ENCODE data around the gene RANGRF.

Gene RANGRF

GRCh38 chr17:8314797-8315763 lies 26.6 kb downstream of the RANGRF start:
- no peak for DNase-seq

GRCh38 chr17:8315764-8316217 lies 27.3 kb downstream of the RANGRF start:
- DNase-seq: no peak

DNA sequence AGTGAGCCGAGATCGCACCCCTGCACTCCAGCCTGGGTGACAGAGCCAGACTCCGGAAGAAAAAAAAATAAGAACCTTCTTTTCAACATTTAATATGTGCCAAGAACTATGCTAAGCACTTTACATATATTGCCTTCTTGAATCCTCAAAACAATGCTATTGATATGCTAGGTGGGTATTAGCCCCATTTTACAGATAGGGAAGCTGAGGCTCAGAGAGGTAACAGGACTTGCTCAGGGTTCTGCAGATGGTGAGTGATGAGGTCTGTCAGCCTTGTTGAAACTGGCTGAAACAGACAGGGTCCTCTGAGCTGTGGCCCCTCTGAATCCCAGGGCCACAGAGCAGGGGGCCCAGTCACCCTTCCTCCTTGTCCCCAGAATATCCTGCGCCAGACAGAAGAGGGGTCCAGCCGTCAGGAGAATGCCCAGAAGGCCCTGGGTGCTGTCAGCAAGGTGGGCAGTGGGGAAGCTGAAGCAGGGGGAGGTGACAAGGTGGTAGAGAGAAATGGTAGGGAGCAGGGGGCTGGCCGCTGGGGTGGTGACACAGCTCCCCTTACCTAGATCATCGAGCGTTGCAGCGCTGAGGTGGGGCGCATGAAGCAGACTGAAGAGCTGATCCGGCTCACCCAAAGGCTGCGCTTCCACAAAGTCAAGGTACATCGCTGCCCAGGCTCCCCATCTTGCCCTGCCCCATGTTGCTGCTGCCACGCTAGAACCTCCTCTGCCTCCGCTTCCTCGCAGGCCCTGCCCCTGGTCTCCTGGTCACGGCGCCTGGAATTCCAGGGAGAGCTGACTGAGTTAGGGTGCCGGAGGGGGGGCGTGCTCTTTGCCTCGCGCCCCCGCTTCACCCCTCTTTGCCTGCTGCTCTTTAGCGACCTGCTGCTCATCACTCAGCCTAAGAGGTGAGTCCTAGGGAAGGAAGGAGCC lies 29.8 kb downstream of the RANGRF start:
- no peak for DNase-seq

DNA sequence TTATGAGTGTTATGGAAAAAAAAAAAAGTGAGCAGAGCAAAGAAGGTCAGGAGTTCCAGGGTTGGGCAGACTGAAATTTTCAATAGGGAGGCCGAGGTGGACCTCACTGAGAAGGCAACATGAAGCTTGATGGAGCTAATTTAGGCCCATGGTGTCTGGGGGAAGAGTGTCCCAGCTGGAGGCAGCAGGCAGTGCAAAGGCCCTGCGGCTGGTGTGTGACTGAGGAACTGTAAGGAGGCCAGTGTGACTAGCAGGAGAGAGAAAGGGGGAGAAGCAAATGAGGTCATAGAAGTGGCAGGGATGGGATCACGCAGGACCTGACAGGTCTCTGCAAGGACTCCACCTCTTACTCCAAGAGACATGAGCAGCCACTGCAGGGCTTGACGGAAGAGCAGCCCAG lies 31.8 kb downstream of the RANGRF start:
- no peak for DNase-seq

DNA sequence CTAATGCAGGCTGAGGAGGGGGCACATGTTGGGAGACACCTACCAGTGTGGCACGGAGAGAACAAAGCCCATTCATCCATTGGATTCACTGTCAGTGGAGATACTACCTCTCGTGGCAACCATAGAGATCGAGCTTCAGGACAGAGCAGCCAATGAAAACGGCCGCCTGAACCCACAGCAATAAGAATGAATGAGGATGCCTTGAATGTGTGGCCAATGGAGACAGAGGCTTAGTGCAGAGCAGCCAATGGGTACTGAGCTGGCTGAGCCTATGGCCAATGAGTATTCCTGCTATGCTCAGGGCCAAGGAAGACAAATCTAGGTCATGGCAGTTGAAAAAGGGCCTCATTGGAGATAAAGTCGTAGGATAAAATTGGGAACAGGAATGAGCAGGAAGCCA lies 32.5 kb downstream of the RANGRF start:
- no peak for DNase-seq

DNA sequence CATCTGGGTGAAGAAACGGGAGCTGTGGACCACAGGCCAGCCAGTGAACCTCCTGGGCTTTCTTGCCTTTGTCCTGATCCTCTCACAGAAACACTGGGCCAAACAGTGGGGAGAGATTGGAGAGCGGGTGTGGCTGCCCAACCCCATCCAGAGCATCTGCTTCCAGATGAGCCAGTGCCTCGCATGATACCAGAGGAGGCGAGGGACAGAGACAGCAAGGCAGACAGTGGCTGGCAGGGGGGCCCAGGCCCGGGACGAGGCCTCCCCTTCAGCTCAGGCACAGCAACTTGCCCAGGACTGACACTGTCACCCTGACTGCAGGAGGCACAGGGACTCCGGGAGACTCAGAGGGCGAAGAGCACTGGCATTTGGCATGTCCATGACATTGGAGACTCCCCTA lies 33.6 kb downstream of the RANGRF start:
- no peak for DNase-seq

DNA sequence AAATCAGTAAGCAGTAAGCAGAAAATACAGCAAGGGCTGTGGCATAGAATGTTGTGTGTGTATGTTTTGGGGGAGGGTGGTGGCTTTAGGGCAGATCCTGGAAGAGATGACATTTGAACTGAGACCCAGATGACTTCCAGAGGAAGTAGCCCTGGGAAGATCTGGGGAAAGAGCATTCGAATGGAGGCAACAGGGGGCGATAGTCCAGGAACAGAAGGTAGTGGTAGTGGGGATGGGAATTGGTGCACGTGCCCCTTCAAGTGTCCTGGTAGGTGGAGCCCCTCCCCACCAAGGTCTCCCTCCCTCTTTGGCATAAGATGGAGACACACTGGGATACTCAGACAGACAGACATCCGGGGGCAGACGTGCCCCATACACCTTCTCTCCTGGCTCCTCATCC lies 35.7 kb downstream of the RANGRF start:
- no peak for DNase-seq

DNA sequence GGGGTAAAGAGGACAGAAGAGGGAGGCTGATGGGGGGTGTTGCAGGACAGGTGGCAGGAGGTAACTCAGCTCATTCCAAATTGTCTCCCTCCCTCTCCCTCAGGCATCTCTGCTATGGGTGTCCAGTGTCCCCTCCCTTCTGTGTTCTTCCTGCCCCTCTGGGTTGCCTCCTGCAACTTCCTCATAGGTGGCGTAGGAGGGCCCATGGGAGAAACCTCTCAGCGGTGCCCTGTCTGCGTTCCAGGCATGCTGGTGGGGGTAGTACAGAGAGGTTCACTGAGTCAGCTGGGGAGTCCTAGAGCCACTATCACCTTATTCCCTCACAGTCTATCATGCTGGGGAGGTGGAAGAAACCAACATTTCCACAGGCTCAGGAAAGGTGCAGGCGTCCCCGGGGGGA lies 36.5 kb downstream of the RANGRF start:
- no peak for DNase-seq

DNA sequence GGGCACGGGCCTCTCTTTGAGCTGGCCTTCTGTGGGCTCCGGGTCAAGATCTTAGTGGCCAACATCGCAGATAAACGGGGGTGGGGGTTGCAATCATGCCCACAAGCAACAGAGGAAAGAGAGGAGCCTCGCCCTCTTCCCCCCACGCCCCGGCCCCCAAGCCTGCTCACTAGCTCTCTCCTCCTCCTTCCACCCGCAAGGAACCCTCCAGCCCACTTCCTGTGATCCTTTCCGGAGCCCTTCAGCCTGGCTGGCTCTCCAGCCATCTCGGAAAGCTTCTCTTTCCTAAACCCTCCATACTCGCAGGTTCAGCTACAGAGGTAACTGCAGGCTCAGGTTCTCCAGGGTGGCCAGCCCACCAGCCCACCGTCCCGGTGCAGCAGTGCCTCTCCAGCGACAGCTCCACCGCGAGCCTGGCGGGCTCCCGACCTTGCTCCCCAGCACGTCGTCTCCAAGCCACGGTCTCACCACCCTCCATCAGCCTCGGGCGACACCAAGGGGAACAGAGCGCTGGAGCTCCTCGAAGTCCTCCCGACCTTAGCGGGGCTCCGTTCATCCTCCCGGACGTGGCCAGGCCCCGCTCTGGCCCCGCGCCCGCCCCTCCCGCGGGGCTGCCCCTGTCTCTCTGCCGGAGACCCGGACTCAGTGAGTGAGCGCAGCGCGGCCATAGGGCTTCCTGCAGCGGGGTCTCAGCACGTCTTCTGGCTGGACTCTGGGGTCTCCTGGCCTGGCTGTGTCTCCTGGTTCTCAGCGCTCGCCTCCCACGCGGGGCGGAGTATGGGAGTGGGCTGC lies 38.2 kb downstream of the RANGRF start:
- DNase-seq: no peak

- no peak for DNase-seq
These were observed 38.8 kb downstream of the RANGRF start for GRCh38 chr17:8327303-8327649.

- DNase-seq: no peak
These were observed 43.7 kb downstream of the RANGRF start for GRCh38 chr17:8332128-8332527.

DNA sequence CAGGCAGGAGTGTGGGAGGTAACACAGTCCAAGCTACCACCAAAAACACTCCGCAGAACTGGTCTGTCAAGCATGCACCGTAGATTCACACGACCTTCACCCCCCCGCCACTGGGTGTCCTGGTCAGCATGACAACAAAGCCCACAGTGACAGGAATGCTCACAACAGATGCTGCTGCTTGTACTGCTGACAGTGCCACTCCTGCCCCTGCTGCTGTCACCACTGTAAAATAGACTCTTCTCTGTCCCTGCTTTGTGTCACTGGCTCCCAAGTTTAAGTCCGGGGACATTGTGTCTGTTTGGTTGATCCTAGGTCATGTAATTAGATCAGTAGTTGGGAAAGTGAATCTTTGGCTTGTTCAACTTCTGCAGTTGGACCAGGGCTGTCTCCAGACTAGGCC lies 44.2 kb downstream of the RANGRF start:
- DNase-seq: no peak

- DNase-seq: no peak
These were observed 44.8 kb downstream of the RANGRF start for GRCh38 chr17:8333281-8333680.

- no peak for DNase-seq
These were observed 49.6 kb downstream of the RANGRF start for GRCh38 chr17:8337802-8338752.

- no peak for DNase-seq
These were observed 50.3 kb downstream of the RANGRF start for GRCh38 chr17:8338753-8339140.

DNA sequence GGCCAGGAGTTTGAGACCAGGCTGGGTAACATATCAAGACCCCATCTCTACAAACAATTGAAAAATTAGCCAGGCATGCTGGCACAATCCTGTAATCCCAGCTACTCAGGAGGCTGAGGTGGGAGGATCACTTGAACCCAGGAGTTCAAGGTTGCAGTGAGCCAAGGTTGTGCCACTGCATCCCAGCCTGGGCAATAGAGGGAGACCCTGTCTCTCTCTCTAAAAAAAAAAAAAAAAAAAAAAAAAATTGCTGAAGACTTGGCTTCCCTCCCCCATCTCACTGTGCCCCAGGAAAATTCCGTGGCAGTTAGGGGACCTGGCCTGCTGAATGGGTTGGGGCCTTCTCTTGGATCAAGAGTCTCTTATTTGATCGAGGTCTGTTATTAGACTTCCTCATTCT lies 51.1 kb downstream of the RANGRF start, which contains the start of gene ODF4:
TSS of gene ODF4 (plus strand) at position 301 of the 400 bp plus-strand sequence. CDS start 212 bp downstream, outside the sequence.
- no peak for DNase-seq
